NAMALWA (cell line): ENCODE data around the gene MEF2C.
"Not testable (repeated sequence)": the region's sequence is repeated elsewhere in the genome, so short reads cannot be mapped to it uniquely, and the experiment has no call there.

ENCODE experiments used
- DNase-seq: peaks from one replicate; pipeline ENCODE4 v3.0.0-alpha.2; 2015; ENCODE audit warnings: low spot score

Gene MEF2C

GRCh38 chr5:88862547-88863175, 20.3 kb downstream of the MEF2C start:
- no peak for DNase-seq

- no peak for DNase-seq
Observed at GRCh38 chr5:88861231-88861630, 21.8 kb downstream of the MEF2C start.

GRCh38 chr5:88860501-88860900, 22.5 kb downstream of the MEF2C start:
- no peak for DNase-seq

GRCh38 chr5:88858392-88858791, 24.6 kb downstream of the MEF2C start:
- DNase-seq = no peak

GRCh38 chr5:88856381-88856780, 26.6 kb downstream of the MEF2C start:
- not testable (repeated sequence) for DNase-seq

GRCh38 chr5:88854769-88855168, 28.2 kb downstream of the MEF2C start:
- DNase-seq = no peak

- DNase-seq = no peak
Observed at GRCh38 chr5:88847420-88847819, 35.6 kb downstream of the MEF2C start.

- DNase-seq = no peak
Observed at GRCh38 chr5:88846434-88846833, 36.5 kb downstream of the MEF2C start.

GRCh38 chr5:88845081-88845697, 37.8 kb downstream of the MEF2C start:
- no peak for DNase-seq

- DNase-seq = no peak
Observed at GRCh38 chr5:88842784-88843183, 40.2 kb downstream of the MEF2C start.

GRCh38 chr5:88841212-88841611, 41.8 kb downstream of the MEF2C start:
- DNase-seq = no peak

- DNase-seq = no peak
Observed at GRCh38 chr5:88840495-88840894, 42.5 kb downstream of the MEF2C start.

- no peak for DNase-seq
Observed at GRCh38 chr5:88839238-88839637, 43.7 kb downstream of the MEF2C start.

GRCh38 chr5:88838500-88838899, 44.5 kb downstream of the MEF2C start:
- DNase-seq = no peak

- no peak for DNase-seq
Observed at GRCh38 chr5:88837817-88838216, 45.2 kb downstream of the MEF2C start.

- no peak for DNase-seq
Observed at GRCh38 chr5:88837222-88837621, 45.8 kb downstream of the MEF2C start.

- no peak for DNase-seq
Observed at GRCh38 chr5:88836195-88836838, 46.7 kb downstream of the MEF2C start.

- no peak for DNase-seq
Observed at GRCh38 chr5:88834499-88834898, 48.5 kb downstream of the MEF2C start.

- DNase-seq = no peak
Observed at GRCh38 chr5:88834131-88834462, 48.9 kb downstream of the MEF2C start.

- peak; percentile 80 for DNase-seq
Observed at GRCh38 chr5:88833371-88834130, 49.4 kb downstream of the MEF2C start.

- DNase-seq = peak; percentile 36
Observed at GRCh38 chr5:88831816-88832215, 51.2 kb downstream of the MEF2C start.

- peak; percentile 37 for DNase-seq
Observed at GRCh38 chr5:88830567-88830966, 52.4 kb downstream of the MEF2C start.

- peak; percentile 68 for DNase-seq
Observed at GRCh38 chr5:88829775-88830174, 53.2 kb downstream of the MEF2C start.
